Stimulated activated naive B cell treated with anti-CD40 and anti-IgM and Interleukin-4, amounts not matched to agents 10 μg/mL and 1 μg/mL and 100 μg/mL, for 72 hours (primary cell): Measurements from ENCODE around the gene DCAF7.

Experiments
- ATAC-seq, 2 donors: fragments of 150-1000 bp; cut with Tn5 transposase; replicated peaks; 2 replicates each; pipeline ENCODE4 v1.10.0; 2021; ENCODE audit warnings: moderate library complexity in 1 of 2
- DNase-seq: peaks from one replicate; pipeline ENCODE4 v3.0.0; 2021
- H3K27ac Mint-ChIP-seq: one replicate; pipeline ENCODE4 v1.8.0; 2022; ENCODE audit warnings: mild to moderate bottlenecking, mixed read lengths
- H3K27me3 Mint-ChIP-seq, 2 donors: one replicate each; pipeline ENCODE4 v1.8.0; 2022; ENCODE audit warnings: mixed read lengths in 2 of 2
- H3K36me3 Mint-ChIP-seq, 2 donors: one replicate each; pipeline ENCODE4 v1.8.0; 2022; ENCODE audit warnings: mixed read lengths in 2 of 2, mild to moderate bottlenecking in 1 of 2
- H3K4me1 Mint-ChIP-seq, 2 donors: one replicate each; pipeline ENCODE4 v1.8.0; 2022; ENCODE audit warnings: mixed read lengths in 2 of 2, mild to moderate bottlenecking in 1 of 2
- H3K4me3 Mint-ChIP-seq, 2 donors: one replicate each; pipeline ENCODE4 v1.8.0; 2022; ENCODE audit warnings: mild to moderate bottlenecking in 2 of 2, mixed read lengths in 2 of 2, moderate library complexity in 1 of 2
- H3K9me3 Mint-ChIP-seq, 2 donors: one replicate each; pipeline ENCODE4 v1.8.0; 2022; ENCODE audit warnings: mixed read lengths in 2 of 2, mild to moderate bottlenecking in 1 of 2

DCAF7 gene

GRCh38 chr17:63544467-63545301, 5.6 kb upstream of the DCAF7 start:
- Mint-ChIP-seq H3K4me1 (no peaks in the 10 kb centered on the region), H3K4me3 (no peak overlapping the region), H3K27ac (no peak overlapping the region), H3K27me3 (peaks cover 4 to 10% of the 10 kb centered on the region in 2 donors), H3K9me3 (no peaks in the 10 kb centered on the region), H3K36me3 (no peaks in the 10 kb centered on the region)
- DNase-seq, result no peak
- no peak for ATAC-seq

DNA sequence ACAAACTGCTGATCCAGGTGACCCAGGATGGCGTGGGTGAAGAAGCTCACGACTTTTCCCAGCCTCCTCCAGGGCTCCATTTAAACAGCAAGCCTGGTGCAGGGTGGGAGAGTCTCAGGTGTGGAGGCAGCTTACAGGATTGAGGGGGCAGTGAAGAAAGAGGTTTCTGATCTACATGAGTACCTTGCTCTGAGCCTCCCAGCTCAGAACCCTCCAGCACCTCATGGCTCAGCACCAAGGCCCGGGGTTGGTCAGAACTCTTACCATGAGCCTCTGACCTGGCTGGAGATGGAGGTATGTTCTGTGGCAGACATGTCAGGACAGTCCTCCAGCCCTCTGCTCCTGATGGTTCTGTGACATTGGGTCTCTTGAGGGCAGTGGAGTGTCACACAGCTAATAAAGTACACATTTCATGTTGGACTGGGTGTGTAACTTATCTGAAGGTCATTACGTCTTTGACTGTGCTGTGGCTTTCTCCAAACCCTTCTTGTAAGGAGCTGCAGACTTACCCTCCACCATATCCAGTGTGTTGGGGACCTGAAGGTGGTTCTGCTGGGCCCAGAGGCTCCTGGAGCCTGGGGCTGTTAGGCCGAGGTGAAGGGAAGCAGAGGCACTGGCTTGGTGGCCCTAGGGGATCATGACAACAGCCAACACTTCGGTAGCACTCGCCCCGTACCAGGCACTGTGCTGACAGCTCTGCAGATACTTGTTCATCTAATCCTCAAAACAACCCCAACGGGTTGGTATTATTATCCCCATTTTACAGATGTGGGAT, 3.8 kb upstream of the DCAF7 start:
- ATAC-seq, result no peak
- Mint-ChIP-seq H3K9me3 (no peaks in the 10 kb centered on the region), H3K36me3 (peaks cover 0 to 1% of the 10 kb centered on the region in 2 donors), H3K4me3 (no peak overlapping the region), H3K4me1 (peaks cover 0 to 4% of the 10 kb centered on the region in 2 donors), H3K27me3 (no peaks in the 10 kb centered on the region), H3K27ac (no peak overlapping the region)
- DNase-seq, result no peak

DNA sequence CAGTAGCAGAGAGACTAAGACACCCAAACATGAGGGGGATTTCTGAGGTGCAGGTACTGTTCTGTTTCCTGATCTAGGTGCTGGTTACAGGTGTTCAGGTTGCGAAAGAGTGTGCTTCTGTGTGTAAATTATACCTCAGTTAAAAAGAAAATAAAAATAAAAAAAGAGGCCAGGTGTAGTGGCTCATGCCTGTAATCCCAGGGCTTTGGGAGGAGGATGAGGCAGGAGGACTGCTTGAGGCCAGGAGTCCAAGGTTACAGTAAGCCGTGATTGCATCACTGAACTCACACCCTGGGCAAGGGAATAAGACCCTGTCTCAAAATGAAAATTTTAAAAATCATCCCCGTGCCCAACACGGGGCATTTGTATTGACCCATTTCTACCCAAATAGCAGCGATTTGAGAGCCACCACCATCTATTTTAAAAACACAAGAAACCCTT, 3.2 kb upstream of the DCAF7 start:
- no peaks in the 10 kb centered on the region for H3K9me3 Mint-ChIP-seq
- H3K4me3 Mint-ChIP-seq, result no peak overlapping the region
- no peak overlapping the region for H3K27ac Mint-ChIP-seq
- no peaks in the 10 kb centered on the region for H3K27me3 Mint-ChIP-seq
- H3K4me1 Mint-ChIP-seq, result peaks cover 3 to 10% of the 10 kb centered on the region in 2 donors
- H3K36me3 Mint-ChIP-seq, result peaks cover 1 to 4% of the 10 kb centered on the region in 2 donors
- ATAC-seq, result no peak
- DNase-seq, result no peak

GRCh38 chr17:63549289-63549945, 860 bp upstream of the DCAF7 start:
- Mint-ChIP-seq H3K4me3 (peak overlapping the region; percentile 97 to 99), H3K36me3 (peaks cover 6 to 9% of the 10 kb centered on the region in 2 donors), H3K4me1 (peaks cover 13 to 27% of the 10 kb centered on the region in 2 donors), H3K27ac (peak overlapping the region; percentile 98), H3K9me3 (no peaks in the 10 kb centered on the region), H3K27me3 (no peaks in the 10 kb centered on the region)
- ATAC-seq (peak; percentile 24 to 28), DNase-seq (no peak)

DNA sequence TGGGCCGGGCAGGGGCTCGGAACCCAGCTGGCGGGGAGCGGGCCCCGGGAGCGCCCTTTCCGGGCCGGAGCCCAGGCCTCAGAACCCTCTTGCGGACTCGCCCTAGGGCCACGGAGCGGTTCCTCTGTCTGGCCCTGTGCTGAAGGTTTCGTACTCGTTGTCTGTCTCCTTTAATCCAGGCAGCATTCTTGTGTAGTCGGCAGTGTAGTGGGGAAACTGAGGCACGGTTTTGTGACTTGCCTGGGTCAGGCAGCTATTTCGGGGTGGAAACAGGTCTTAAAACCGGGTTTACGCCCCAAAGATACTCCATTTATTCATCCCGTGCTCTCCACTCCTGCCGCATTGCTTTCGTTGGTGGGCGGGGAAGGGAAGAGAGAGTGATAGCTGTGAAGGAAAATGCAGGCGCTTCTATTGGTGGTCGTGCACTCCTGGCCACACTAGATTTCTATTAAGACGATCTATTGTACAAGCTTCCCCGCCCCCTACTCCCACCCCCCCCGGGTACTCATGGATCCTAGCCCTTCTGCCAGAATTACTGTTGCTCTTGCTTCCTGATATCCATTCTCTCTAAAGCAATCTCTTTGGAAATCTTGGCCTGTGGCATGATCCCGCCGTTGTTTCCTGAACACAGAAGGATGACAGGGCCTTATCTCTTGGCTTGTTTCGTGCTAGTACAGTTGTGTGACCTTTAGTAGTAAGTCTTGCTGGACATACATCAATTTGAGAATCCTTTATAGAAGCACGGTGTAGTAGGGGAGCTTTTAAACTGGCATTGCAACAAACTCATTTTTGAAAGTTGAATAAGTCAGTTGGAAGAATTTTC, 751 bp downstream of the DCAF7 start:
- H3K9me3 Mint-ChIP-seq, result no peaks in the 10 kb centered on the region
- DNase-seq (no peak), ATAC-seq (peak; percentile 1 to 5)
- H3K4me1 Mint-ChIP-seq, result peaks cover 28 to 44% of the 10 kb centered on the region in 2 donors
- H3K4me3 Mint-ChIP-seq, result peak overlapping the region; percentile 97 to 99
- peak overlapping the region; percentile 98 for H3K27ac Mint-ChIP-seq
- no peaks in the 10 kb centered on the region for H3K27me3 Mint-ChIP-seq
- peaks cover 9 to 14% of the 10 kb centered on the region in 2 donors for H3K36me3 Mint-ChIP-seq

DNA sequence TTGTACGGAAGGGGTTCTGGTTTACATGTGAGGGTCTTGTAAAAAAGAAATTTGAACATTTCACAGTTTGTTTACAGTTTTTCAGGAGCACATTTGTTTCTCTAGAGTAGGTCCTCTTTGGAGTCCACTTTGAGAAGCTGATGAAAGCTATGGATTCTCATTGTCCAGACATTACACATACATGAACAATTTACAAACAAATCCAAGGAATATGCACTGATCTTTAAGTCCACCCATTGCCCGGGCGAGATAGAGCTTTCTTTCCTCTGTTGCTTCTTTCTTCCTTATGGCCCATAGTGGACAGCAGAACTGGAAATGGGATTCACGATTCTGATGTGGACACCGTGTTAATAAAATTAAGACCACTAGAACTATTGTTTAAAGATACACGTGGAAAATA, 1.9 kb downstream of the DCAF7 start:
- H3K27ac Mint-ChIP-seq, result no peak overlapping the region
- peaks cover 36 to 52% of the 10 kb centered on the region in 2 donors for H3K4me1 Mint-ChIP-seq
- ATAC-seq, result no peak

DNA sequence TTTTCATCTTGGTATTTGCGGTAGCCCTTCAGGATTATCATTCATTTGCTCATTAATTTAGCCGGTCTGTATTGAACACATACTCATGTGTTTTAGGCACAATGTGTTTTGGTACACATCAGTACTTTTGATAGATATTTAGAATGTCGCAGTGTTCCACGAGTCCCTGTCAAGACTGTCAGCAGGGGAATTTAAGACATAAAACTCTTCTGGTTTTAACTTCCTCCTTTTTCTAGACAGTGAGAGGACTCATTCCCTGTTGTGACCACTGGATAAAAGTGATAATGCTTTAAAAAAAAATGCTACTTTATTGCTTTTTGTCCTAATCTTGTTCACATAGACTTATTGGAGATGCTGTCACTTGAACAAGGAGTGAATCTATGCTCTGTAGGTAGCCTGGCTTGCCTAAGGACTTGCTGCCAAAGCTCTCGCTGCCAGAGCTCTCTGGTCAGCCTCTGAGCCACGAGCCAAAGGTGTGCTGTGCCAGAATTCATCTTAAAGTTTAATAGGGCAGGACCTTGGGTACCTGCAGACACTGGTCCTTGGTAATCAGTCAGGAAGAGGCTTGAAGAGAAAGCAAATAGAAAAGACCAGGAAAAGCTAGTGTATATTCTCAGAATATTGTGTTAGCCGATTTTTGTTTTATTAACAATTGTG, 5.4 kb downstream of the DCAF7 start:
- H3K9me3 Mint-ChIP-seq, result no peaks in the 10 kb centered on the region
- peak overlapping the region; percentile 59 for H3K27ac Mint-ChIP-seq
- DNase-seq, result no peak
- ATAC-seq, result no peak
- H3K27me3 Mint-ChIP-seq, result no peaks in the 10 kb centered on the region
- no peak overlapping the region for H3K4me3 Mint-ChIP-seq
- H3K4me1 Mint-ChIP-seq, result peaks cover 48 to 74% of the 10 kb centered on the region in 2 donors
- peaks cover 16 to 26% of the 10 kb centered on the region in 2 donors for H3K36me3 Mint-ChIP-seq

More for the DNA sequence above, 1.9 kb downstream of the DCAF7 start:
- H3K9me3 Mint-ChIP-seq, result no peaks in the 10 kb centered on the region
- no peaks in the 10 kb centered on the region for H3K27me3 Mint-ChIP-seq
- peaks cover 14 to 22% of the 10 kb centered on the region in 2 donors for H3K36me3 Mint-ChIP-seq
- no peak for DNase-seq
- peak overlapping the region; percentile 97 to 99 for H3K4me3 Mint-ChIP-seq

DNA sequence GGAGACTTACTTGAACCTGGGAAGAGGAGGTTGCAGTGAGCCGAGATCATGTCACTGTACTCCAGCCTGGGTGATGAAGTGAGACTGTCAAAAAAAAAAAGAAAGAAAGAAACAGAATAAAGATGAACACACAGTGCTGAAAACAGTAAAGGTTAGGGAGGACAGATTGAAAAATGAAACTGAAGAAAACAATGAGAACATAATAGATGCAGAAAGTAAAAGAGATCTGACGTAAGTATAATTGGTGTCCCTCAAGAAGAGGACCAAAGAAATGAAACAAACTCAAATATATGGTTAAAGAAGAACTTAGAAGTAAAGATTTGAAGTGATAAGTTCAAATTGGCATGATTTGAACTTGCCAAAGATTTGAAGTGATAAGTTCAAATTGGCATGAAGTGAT, 7.1 kb downstream of the DCAF7 start:
- ATAC-seq, result no peak
- no peaks in the 10 kb centered on the region for H3K27me3 Mint-ChIP-seq
- H3K4me3 Mint-ChIP-seq, result no peak overlapping the region
- no peaks in the 10 kb centered on the region for H3K9me3 Mint-ChIP-seq
- H3K27ac Mint-ChIP-seq, result peak overlapping the region; percentile 48
- no peak for DNase-seq
- peaks cover 16 to 22% of the 10 kb centered on the region in 2 donors for H3K36me3 Mint-ChIP-seq
- H3K4me1 Mint-ChIP-seq, result peaks cover 47 to 77% of the 10 kb centered on the region in 2 donors

GRCh38 chr17:63558441-63558840, 8.2 kb downstream of the DCAF7 start:
- Mint-ChIP-seq H3K36me3 (peaks cover 16 to 17% of the 10 kb centered on the region in 2 donors), H3K27ac (no peak overlapping the region), H3K4me1 (peaks cover 45 to 72% of the 10 kb centered on the region in 2 donors), H3K4me3 (no peak overlapping the region), H3K9me3 (no peaks in the 10 kb centered on the region), H3K27me3 (no peaks in the 10 kb centered on the region)
- no peak for DNase-seq
- ATAC-seq, result peak; percentile 68 to 71

GRCh38 chr17:63561819-63562218, 11.5 kb downstream of the DCAF7 start:
- Mint-ChIP-seq H3K27ac (no peak overlapping the region), H3K4me3 (no peak overlapping the region)
- ATAC-seq, result no peak

GRCh38 chr17:63563339-63563738, 13.1 kb downstream of the DCAF7 start:
- Mint-ChIP-seq H3K36me3 (peaks cover 8 to 10% of the 10 kb centered on the region in 2 donors), H3K27me3 (no peaks in the 10 kb centered on the region), H3K4me3 (no peak overlapping the region), H3K9me3 (no peaks in the 10 kb centered on the region), H3K4me1 (peaks cover 21 to 51% of the 10 kb centered on the region in 2 donors), H3K27ac (no peak overlapping the region)
- ATAC-seq, result no peak
- DNase-seq, result no peak

More at GRCh38 chr17:63561819-63562218, 11.5 kb downstream of the DCAF7 start:
- Mint-ChIP-seq H3K36me3 (peaks cover 11 to 18% of the 10 kb centered on the region in 2 donors), H3K9me3 (no peaks in the 10 kb centered on the region), H3K4me1 (peaks cover 28 to 55% of the 10 kb centered on the region in 2 donors), H3K27me3 (no peaks in the 10 kb centered on the region)
- DNase-seq, result no peak

DNA sequence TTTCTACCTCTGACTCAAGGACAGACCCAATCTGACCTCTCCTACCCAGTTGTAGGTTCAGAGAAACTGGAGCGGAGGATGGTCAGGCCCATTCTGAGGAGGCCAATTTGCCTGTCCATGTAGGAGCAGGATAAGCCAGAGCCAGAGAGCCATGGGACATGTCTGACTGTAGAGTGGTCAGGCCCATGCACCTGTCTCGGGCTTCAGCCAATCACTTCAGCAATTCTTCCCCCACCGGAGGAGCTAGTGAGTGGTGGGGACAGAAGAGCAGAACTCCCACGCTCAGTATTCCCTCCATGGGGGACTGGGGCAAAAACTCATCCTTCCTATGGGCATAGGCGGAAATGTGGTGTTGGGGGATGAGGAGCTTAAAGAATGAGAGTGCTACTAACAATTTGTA, 14.3 kb downstream of the DCAF7 start:
- DNase-seq (no peak), ATAC-seq (no peak)
- Mint-ChIP-seq H3K4me3 (no peak overlapping the region), H3K27me3 (no peaks in the 10 kb centered on the region), H3K36me3 (peaks cover 8 to 16% of the 10 kb centered on the region in 2 donors), H3K27ac (no peak overlapping the region), H3K4me1 (peaks cover 24 to 53% of the 10 kb centered on the region in 2 donors), H3K9me3 (no peaks in the 10 kb centered on the region)

GRCh38 chr17:63567229-63567628, 17.0 kb downstream of the DCAF7 start:
- Mint-ChIP-seq H3K4me1 (peaks cover 30 to 53% of the 10 kb centered on the region in 2 donors), H3K4me3 (no peak overlapping the region), H3K27me3 (no peaks in the 10 kb centered on the region), H3K36me3 (peaks cover 15 to 21% of the 10 kb centered on the region in 2 donors), H3K9me3 (no peaks in the 10 kb centered on the region), H3K27ac (no peak overlapping the region)
- DNase-seq, result no peak
- ATAC-seq, result no peak
